B cell (primary cell): ENCODE measurements around the gene DSC3. TPM values are rescaled to one million over a fixed set of nuclear protein-coding genes. Genes with fewer than 3 reads are reported as not detected.

Experiments
- ATAC-seq: fragments of 200-7000 bp; cut with Tn5 transposase; one replicate; pipeline ENCODE4 v1.10.0; 2021; ENCODE audit warnings: low read depth, mild to moderate bottlenecking, moderate number of reproducible peaks, moderate library complexity
- CTCF ChIA-PET: fragments of 350-600 bp; sonication (Branson Sonifier 250); formaldehyde crosslinking; loops from one replicate; lab custom pipeline; 2021; ENCODE audit warnings: antibody characterized with exemption, inconsistent platforms; lab: Charles Lee
- POLR2A ChIA-PET: fragments of 350-600 bp; sonication (Branson Sonifier 250); formaldehyde crosslinking; loops from one replicate; lab custom pipeline; 2021; ENCODE audit warnings: antibody characterized with exemption; lab: Charles Lee
- DNase-seq: peaks from one replicate; pipeline ENCODE4 v3.0.0; 2013
- H2AFZ ChIP-seq: 2 replicates; pipeline ENCODE4 v1.6.1; 2012; ENCODE audit warnings: mild to moderate bottlenecking, low read depth, low read length; ENCODE audit not compliant: insufficient read depth, poor library complexity, severe bottlenecking
- H3K27ac ChIP-seq, 2 donors: 1 replicate in 1 of 2; 2 replicates in 1 of 2; pipeline ENCODE4 v1.5.1; 2012 to 2013; ENCODE audit warnings: low read length in 2 of 2, mild to moderate bottlenecking in 2 of 2, moderate library complexity in 1 of 2
- H3K27me3 ChIP-seq, 4 experiments: fragments of 200-600 bp in 1 of 4; sonication (generic) in 1 of 4; replicated peaks in 1 of 4; 1 replicate in 2 of 4; 2 replicates in 2 of 4; pipeline versions ENCODE4 v1.6.1 to v1.7.0; 2013 to 2016; ENCODE audit warnings: low read length in 3 of 4, mild to moderate bottlenecking in 2 of 4, mixed read lengths in 1 of 4, moderate library complexity in 1 of 4; ENCODE audit not compliant: insufficient read depth in 4 of 4, control insufficient read depth in 3 of 4; ENCODE audit errors: control extremely low read depth in 1 of 4
- H3K36me3 ChIP-seq, 2 experiments: replicated peaks in 1 of 2; 1 replicate in 1 of 2; 2 replicates in 1 of 2; pipeline versions ENCODE4 v1.6.1 to v1.7.1; 2013; ENCODE audit warnings: low read length in 1 of 2; ENCODE audit not compliant: insufficient read depth in 2 of 2, control insufficient read depth in 1 of 2; ENCODE audit errors: control extremely low read depth in 1 of 2, extremely low read depth in 1 of 2
- H3K4me1 ChIP-seq, 2 donors: fragments of 200-600 bp in 1 of 2; sonication (generic) in 1 of 2; 1 replicate in 1 of 2; 2 replicates in 1 of 2; pipeline versions ENCODE4 v1.5.1 to v1.6.1; 2013 to 2017; ENCODE audit warnings: low read length in 2 of 2; ENCODE audit not compliant: control insufficient read depth in 2 of 2, insufficient read depth in 2 of 2
- H3K4me2 ChIP-seq: replicated peaks from 2 replicates; pipeline ENCODE3; 2012; ENCODE audit warnings: mild to moderate bottlenecking, low read depth, low read length; ENCODE audit not compliant: poor library complexity, severe bottlenecking
- H3K4me3 ChIP-seq, 5 experiments: fragments of 200-600 bp in 1 of 5; sonication (generic) in 1 of 5; 1 replicate in 3 of 5; 2 replicates in 2 of 5; pipeline versions ENCODE4 v1.5.1 to v1.7.0; 2011 to 2016; ENCODE audit warnings: low read length in 4 of 5, mild to moderate bottlenecking in 4 of 5, low read depth in 2 of 5, control low read depth in 1 of 5, moderate library complexity in 1 of 5; ENCODE audit not compliant: insufficient read depth in 1 of 5; ENCODE audit errors: control extremely low read depth in 1 of 5, extremely low read depth in 1 of 5
- H3K79me2 ChIP-seq: fragments of 200-600 bp; sonication (generic); one replicate; pipeline ENCODE4 v1.6.0; 2016; ENCODE audit warnings: low read length; ENCODE audit not compliant: control insufficient read depth, insufficient read depth
- H3K9ac ChIP-seq: fragments of 200-600 bp; sonication (generic); 2 replicates; pipeline ENCODE4 v1.6.1; 2017; ENCODE audit warnings: mild to moderate bottlenecking, low read length, moderate library complexity
- H3K9me3 ChIP-seq, 3 donors: one replicate each; pipeline versions ENCODE4 v1.6.1 to v1.7.1; 2013; ENCODE audit warnings: low read length in 2 of 3; ENCODE audit not compliant: control insufficient read depth in 2 of 3, insufficient read depth in 1 of 3; ENCODE audit errors: control extremely low read depth in 1 of 3
- H4K20me1 ChIP-seq: 2 replicates; pipeline ENCODE4 v1.6.0; 2012; ENCODE audit warnings: mild to moderate bottlenecking, low read length; ENCODE audit not compliant: insufficient read depth, control insufficient read depth, poor library complexity, severe bottlenecking
- H3K27ac Mint-ChIP-seq: one replicate; pipeline ENCODE4 v1.8.0; 2021; ENCODE audit warnings: mixed read lengths
- H3K27me3 Mint-ChIP-seq: one replicate; pipeline ENCODE4 v1.8.0; 2021; ENCODE audit warnings: mixed read lengths
- H3K4me1 Mint-ChIP-seq: one replicate; pipeline ENCODE4 v1.8.0; 2021; ENCODE audit warnings: mixed read lengths
- H3K4me3 Mint-ChIP-seq: one replicate; pipeline ENCODE4 v1.8.0; 2021; ENCODE audit warnings: mixed read lengths
- H3K9me3 Mint-ChIP-seq: one replicate; pipeline ENCODE4 v1.8.0; 2022; ENCODE audit warnings: mixed read lengths; ENCODE audit not compliant: insufficient read depth
- EZH2 ChIP-seq: IDR thresholded peaks from 2 replicates; pipeline ENCODE4 v1.6.1; 2012; ENCODE audit warnings: borderline replicate concordance, low read depth, mild to moderate bottlenecking, moderate library complexity, low read length; ENCODE audit not compliant: insufficient read depth, poor library complexity, severe bottlenecking
- WGBS: methylation state at CpG from one replicate; pipeline ENCODE4 v1.1.5; 2013; ENCODE audit warnings: missing lambda C conversion rate; ENCODE audit not compliant: insufficient coverage; 5-methylcytosine and 5-hydroxymethylcytosine counted together
- intact Hi-C: fragments of 100-400 bp; cut with micrococcal nuclease; formaldehyde crosslinking; loops from one replicate; pipeline ENCODE4 v1.10.0; 2022
- polyA plus RNA-seq: library from polyadenylated mRNA; depleted of rRNA; stranded (reverse); fragments of >200 nt; gene quantifications from 2 replicates; pipeline ENCODE4 v1.2.3, GENCODE V29; 2012
- total RNA-seq, 2 donors: library from RNA; stranded (reverse); fragments of 120-200 nt in 1 of 2; gene quantifications; 1 replicate in 1 of 2; 2 replicates in 1 of 2; pipeline versions ENCODE4 v1.2.3 to v1.2.4, GENCODE V29; 2013 to 2022
- TF ChIP-seq, protein P1 (sequence below): fragments of 200-600 bp; IDR thresholded peaks from one replicate; pipeline ENCODE4 v1.8.0; 2022; ENCODE audit warnings: antibody characterized with exemption, mild to moderate bottlenecking

The DSC3 gene
- total and polyA plus RNA-seq, 2 donors (not counting 1 experiment from before 2014, with no cell fraction given): not detected

DNA sequence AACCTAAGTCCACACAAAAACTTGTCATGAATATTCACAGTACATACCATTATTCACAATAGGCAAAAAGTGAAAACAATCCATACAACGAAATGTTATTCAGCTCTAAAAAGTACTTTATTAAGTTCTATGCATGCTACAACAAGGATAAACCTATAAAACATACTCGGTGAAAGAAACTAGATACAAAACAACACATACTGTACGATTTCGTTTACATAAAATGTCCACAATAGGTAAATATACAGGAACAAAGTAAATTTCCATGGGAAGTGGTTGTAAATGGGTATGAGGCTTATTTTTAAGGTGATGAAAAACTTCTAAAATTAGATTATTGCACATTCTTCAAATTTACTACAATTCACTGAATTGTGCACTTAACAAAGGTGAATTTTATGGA lies 8.0 kb downstream of the DSC3 start:
- WGBS: no CpG with 5 or more reads among the region's 4 CpGs
- no peaks in the 10 kb centered on the region for H3K79me2 ChIP-seq
- H3K4me1 ChIP-seq: no peaks in the 10 kb centered on the region
- peaks cover 0 to 5% (median 0%) of the 10 kb centered on the region in 4 experiments for H3K27me3 ChIP-seq
- H3K4me1 Mint-ChIP-seq: no peaks in the 10 kb centered on the region
- no peaks in the 10 kb centered on the region for H4K20me1 ChIP-seq
- H3K4me2 ChIP-seq: no peak overlapping the region
- ChIA-PET POLR2A (no interaction called here), CTCF (no interaction called here)
- H3K27me3 Mint-ChIP-seq: peaks cover 6% of the 10 kb centered on the region
- no peak for TF ChIP-seq EZH2
- TF ChIP-seq, protein P1, sequence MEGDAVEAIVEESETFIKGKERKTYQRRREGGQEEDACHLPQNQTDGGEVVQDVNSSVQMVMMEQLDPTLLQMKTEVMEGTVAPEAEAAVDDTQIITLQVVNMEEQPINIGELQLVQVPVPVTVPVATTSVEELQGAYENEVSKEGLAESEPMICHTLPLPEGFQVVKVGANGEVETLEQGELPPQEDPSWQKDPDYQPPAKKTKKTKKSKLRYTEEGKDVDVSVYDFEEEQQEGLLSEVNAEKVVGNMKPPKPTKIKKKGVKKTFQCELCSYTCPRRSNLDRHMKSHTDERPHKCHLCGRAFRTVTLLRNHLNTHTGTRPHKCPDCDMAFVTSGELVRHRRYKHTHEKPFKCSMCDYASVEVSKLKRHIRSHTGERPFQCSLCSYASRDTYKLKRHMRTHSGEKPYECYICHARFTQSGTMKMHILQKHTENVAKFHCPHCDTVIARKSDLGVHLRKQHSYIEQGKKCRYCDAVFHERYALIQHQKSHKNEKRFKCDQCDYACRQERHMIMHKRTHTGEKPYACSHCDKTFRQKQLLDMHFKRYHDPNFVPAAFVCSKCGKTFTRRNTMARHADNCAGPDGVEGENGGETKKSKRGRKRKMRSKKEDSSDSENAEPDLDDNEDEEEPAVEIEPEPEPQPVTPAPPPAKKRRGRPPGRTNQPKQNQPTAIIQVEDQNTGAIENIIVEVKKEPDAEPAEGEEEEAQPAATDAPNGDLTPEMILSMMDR: no peak
- intact Hi-C loops: no loop called here
- ATAC-seq (no peak), DNase-seq (no peak)
- H3K9ac ChIP-seq: no peak overlapping the region
- no peak overlapping the region for H3K4me3 ChIP-seq
- no peak overlapping the region for H2AFZ ChIP-seq
- H3K27ac Mint-ChIP-seq: no peak overlapping the region
- no peaks in the 10 kb centered on the region for H3K9me3 Mint-ChIP-seq
- H3K9me3 ChIP-seq: peaks cover 0 to 4% (median 0%) of the 10 kb centered on the region in 3 donors
- no peaks in the 10 kb centered on the region for H3K36me3 ChIP-seq
- H3K4me3 Mint-ChIP-seq: no peak overlapping the region
- H3K27ac ChIP-seq: no peak overlapping the region

GRCh38 chr18:31030574-31031278 lies 11.8 kb downstream of the DSC3 start:
- TF ChIP-seq, protein P1: no peak
- TF ChIP-seq EZH2: no peak
- no peak overlapping the region for H3K4me3 Mint-ChIP-seq
- no peak overlapping the region for H3K4me2 ChIP-seq
- H3K79me2 ChIP-seq: no peaks in the 10 kb centered on the region
- intact Hi-C loops: no loop called here
- H3K9me3 ChIP-seq: peaks cover 0 to 4% (median 0%) of the 10 kb centered on the region in 3 donors
- H3K4me3 ChIP-seq: no peak overlapping the region
- no peak overlapping the region for H3K9ac ChIP-seq
- no peaks in the 10 kb centered on the region for H4K20me1 ChIP-seq
- no peaks in the 10 kb centered on the region for H3K9me3 Mint-ChIP-seq
- H3K27ac Mint-ChIP-seq: no peak overlapping the region
- H3K27me3 ChIP-seq: no peaks in the 10 kb centered on the region
- no peaks in the 10 kb centered on the region for H3K4me1 Mint-ChIP-seq
- H3K4me1 ChIP-seq: no peaks in the 10 kb centered on the region
- no peak overlapping the region for H2AFZ ChIP-seq
- ChIA-PET CTCF (no interaction called here), POLR2A (no interaction called here)
- no peaks in the 10 kb centered on the region for H3K36me3 ChIP-seq
- DNase-seq (no peak), ATAC-seq (no peak)
- no peaks in the 10 kb centered on the region for H3K27me3 Mint-ChIP-seq
- 100% methylated on average over 1 of the region's 4 CpGs for WGBS
- H3K27ac ChIP-seq: no peak overlapping the region
